OCI-LY7 (cell line): ENCODE measurements around the gene ASB13. TPM values are rescaled to one million over a fixed set of nuclear protein-coding genes. Genes with fewer than 3 reads are reported as not detected.

Experiments used
- BruUV-seq: library from RNA; stranded (reverse); fragments of 400-500 nt; replicated peaks from 2 replicates; lab custom pipeline; 2021; lab: Mats Ljungman, UMichigan
- CTCF ChIA-PET: fragments of 300-600 bp; sonication (Branson Sonifier 250); formaldehyde crosslinking; loops from one replicate; lab custom pipeline; 2022; ENCODE audit warnings: antibody characterized with exemption; ENCODE audit not compliant: unreplicated experiment; lab: Charles Lee
- POLR2A ChIA-PET: fragments of 300-600 bp; sonication (Branson Sonifier 250); formaldehyde crosslinking; loops from one replicate; lab custom pipeline; 2022; ENCODE audit warnings: antibody characterized with exemption; lab: Charles Lee
- DNase-seq: peaks from one replicate; pipeline ENCODE4 v3.0.0-alpha.2; 2015; ENCODE audit warnings: low spot score
- H2AFZ ChIP-seq: fragments of 200-600 bp; sonication (generic), shearing (Covaris generic); 2 replicates; pipeline ENCODE4 v1.6.1; 2014; ENCODE audit warnings: mild to moderate bottlenecking, antibody characterized with exemption, low read length, moderate library complexity
- H3K27ac ChIP-seq: fragments of 200-600 bp; sonication (generic); 2 replicates; pipeline ENCODE4 v1.5.1; 2014; ENCODE audit warnings: mixed run types, low read depth, mild to moderate bottlenecking, moderate library complexity, low read length, inconsistent platforms; ENCODE audit not compliant: poor library complexity, severe bottlenecking
- H3K36me3 ChIP-seq: fragments of 200-600 bp; sonication (generic); 2 replicates; pipeline ENCODE4 v1.6.1; 2014; ENCODE audit warnings: mild to moderate bottlenecking, antibody characterized with exemption, low read length, moderate library complexity, mixed read lengths; ENCODE audit not compliant: insufficient read depth
- H3K4me1 ChIP-seq: fragments of 200-600 bp; sonication (generic); 2 replicates; pipeline ENCODE4 v1.5.1; 2014; ENCODE audit warnings: mild to moderate bottlenecking, low read length; ENCODE audit not compliant: insufficient read depth, poor library complexity, severe bottlenecking
- H3K4me2 ChIP-seq: fragments of 200-600 bp; sonication (generic); 2 replicates; pipeline ENCODE4 v1.6.1; 2014; ENCODE audit warnings: mild to moderate bottlenecking, low read length
- H3K4me3 ChIP-seq: fragments of 200-600 bp; sonication (generic); 2 replicates; pipeline ENCODE4 v1.5.1; 2014; ENCODE audit warnings: mild to moderate bottlenecking, low read depth, low read length; ENCODE audit not compliant: poor library complexity, severe bottlenecking
- H3K79me2 ChIP-seq: fragments of 200-600 bp; sonication (generic); 2 replicates; pipeline ENCODE4 v1.6.1; 2016; ENCODE audit warnings: low read depth, mild to moderate bottlenecking, low read length, moderate library complexity, mixed read lengths; ENCODE audit not compliant: insufficient read depth
- H3K9me2 ChIP-seq: fragments of 200-600 bp; sonication (generic); 2 replicates; pipeline ENCODE4 v1.6.1; 2016; ENCODE audit warnings: mild to moderate bottlenecking, low read length, mixed read lengths; ENCODE audit not compliant: insufficient read depth
- H3K9me3 ChIP-seq: fragments of 200-600 bp; sonication (generic); 2 replicates; pipeline ENCODE4 v1.6.1; 2014; ENCODE audit warnings: mild to moderate bottlenecking, mixed run types, low read length, mixed read lengths
- H4K20me1 ChIP-seq: fragments of 200-600 bp; sonication (generic); 2 replicates; pipeline ENCODE4 v1.6.1; 2014; ENCODE audit warnings: mild to moderate bottlenecking, antibody characterized with exemption, low read length, moderate library complexity, mixed read lengths; ENCODE audit not compliant: insufficient read depth
- CTCF ChIP-seq: fragments of 200-600 bp; sonication (generic); conservative IDR thresholded peaks from 2 replicates; pipeline ENCODE4 v1.5.1; 2014; ENCODE audit warnings: mild to moderate bottlenecking, antibody characterized with exemption, low read length, moderate library complexity, mixed read lengths
- EZH2phosphoT487 ChIP-seq: fragments of 200-600 bp; sonication (generic); IDR thresholded peaks from 2 replicates; pipeline ENCODE4 v1.6.1; 2018; ENCODE audit warnings: low read depth, borderline replicate concordance, mild to moderate bottlenecking, mixed run types, antibody characterized with exemption, low read length, moderate library complexity, mixed read lengths
- intact Hi-C: fragments of 100-400 bp; cut with micrococcal nuclease; formaldehyde crosslinking; loops from one replicate; pipeline ENCODE4 v1.10.0; 2022; ENCODE audit not compliant: unreplicated experiment
- total RNA-seq, 2 experiments: library from RNA; depleted of rRNA in 1 of 2; stranded (reverse); fragments of >200 nt in 1 of 2; shearing (Covaris generic) in 1 of 2; gene quantifications; 2 replicates each; pipeline ENCODE4 v1.2.3, GENCODE V29; 2014 to 2022

ASB13 gene
- total RNA-seq, 2 experiments from 2014 or later: 25.6 to 108 TPM

- H3K27ac ChIP-seq: no peak overlapping the region
- H3K9me2 ChIP-seq: no peaks in the 10 kb centered on the region
- no TSS peak for BruUV-seq
- no peaks in the 10 kb centered on the region for H3K79me2 ChIP-seq
- H3K9me3 ChIP-seq: no peaks in the 10 kb centered on the region
- TF ChIP-seq EZH2phosphoT487: no peak
- no peak for TF ChIP-seq CTCF
- no peaks in the 10 kb centered on the region for H4K20me1 ChIP-seq
- H3K4me1 ChIP-seq: peaks cover 21% of the 10 kb centered on the region
- ChIA-PET CTCF (no interaction called here), POLR2A (interaction anchor here (1.4 kb wide), 1 partner anchor 10 kb away, joined by 4 read pairs; no protein-coding TSS in a partner anchor)
- DNase-seq: no peak
- no peak overlapping the region for H3K4me3 ChIP-seq
- H3K4me2 ChIP-seq: no peak overlapping the region
- no peak overlapping the region for H2AFZ ChIP-seq
- H3K36me3 ChIP-seq: no peaks in the 10 kb centered on the region
- intact Hi-C loops: loop anchor here (5.0 kb wide), 1 partner anchor 138 kb away; no protein-coding TSS in a partner anchor
Measured at GRCh38 chr10:5624701-5625100, 41.7 kb downstream of the ASB13 start.

GRCh38 chr10:5623081-5623748 lies 43.2 kb downstream of the ASB13 start:
- H4K20me1 ChIP-seq: no peaks in the 10 kb centered on the region
- no peak overlapping the region for H3K4me3 ChIP-seq
- no peaks in the 10 kb centered on the region for H3K79me2 ChIP-seq
- peaks cover 6% of the 10 kb centered on the region for H3K4me1 ChIP-seq
- peak; percentile 89 for DNase-seq
- peak overlapping the region; percentile 9; the same call in 1 of the 2 replicates for H2AFZ ChIP-seq
- no TSS peak for BruUV-seq
- TF ChIP-seq EZH2phosphoT487 (no peak), CTCF (peak; percentile 95)
- ChIA-PET POLR2A (interaction anchor here (0.6 to 2.6 kb wide), 13 partner anchors 9 to 199 kb away, joined by 3 to 7 read pairs (median 3); no protein-coding TSS in a partner anchor), CTCF (interaction anchor here (0.5 to 2.1 kb wide), 13 partner anchors 9 to 240 kb away, joined by 3 to 13 read pairs (median 3); no protein-coding TSS in a partner anchor)
- no peaks in the 10 kb centered on the region for H3K9me3 ChIP-seq
- H3K4me2 ChIP-seq: peak overlapping the region; percentile 31; the same call in 1 of the 2 replicates
- no peaks in the 10 kb centered on the region for H3K36me3 ChIP-seq
- H3K27ac ChIP-seq: no peak overlapping the region
- H3K9me2 ChIP-seq: no peaks in the 10 kb centered on the region
- intact Hi-C loops: loop anchor here (1.0 to 2.0 kb wide), 3 partner anchors 36 to 774 kb away; no protein-coding TSS in a partner anchor
